Large intestine (tissue), 3 donors: ENCODE results near the gene FMN1. TPM values are rescaled to one million over a fixed set of nuclear protein-coding genes. Genes with fewer than 3 reads are reported as not detected.

Experiments
- DNase-seq, 2 donors: peaks; one replicate each; pipeline versions ENCODE4 v3.0.0 to v3.0.0-alpha.2; 2013
- H3K27ac ChIP-seq: one replicate; pipeline ENCODE4 v1.5.1; 2013; ENCODE audit warnings: low read length
- H3K27me3 ChIP-seq: 2 replicates; pipeline ENCODE4 v1.6.1; 2013; ENCODE audit warnings: low read length; ENCODE audit not compliant: control insufficient read depth, insufficient read depth
- H3K36me3 ChIP-seq: 2 replicates; pipeline ENCODE4 v1.6.1; 2013; ENCODE audit warnings: low read length; ENCODE audit not compliant: control insufficient read depth, insufficient read depth
- H3K4me1 ChIP-seq: one replicate; pipeline ENCODE4 v1.6.1; 2013; ENCODE audit warnings: low read length; ENCODE audit not compliant: control insufficient read depth, insufficient read depth
- H3K4me3 ChIP-seq: one replicate; pipeline ENCODE4 v1.5.1; 2013; ENCODE audit warnings: low read length
- H3K9me3 ChIP-seq: one replicate; pipeline ENCODE4 v1.6.1; 2013; ENCODE audit warnings: mild to moderate bottlenecking, low read depth, low read length, moderate library complexity; ENCODE audit not compliant: control insufficient read depth
- WGBS: methylation state at CpG from one replicate; pipeline ENCODE4 v1.1.5; 2013; ENCODE audit warnings: low lambda C conversion rate; ENCODE audit not compliant: insufficient coverage; 5-methylcytosine and 5-hydroxymethylcytosine counted together
- polyA plus RNA-seq: library from polyadenylated mRNA; unstranded; fragments of 120-200 nt; gene quantifications from one replicate; pipeline ENCODE4 v1.2.1, GENCODE V29; 2013

The FMN1 gene
- polyA plus RNA-seq, 1 donor: 0.88 TPM

GRCh38 chr15:32766101-32766500 is 428.4 kb downstream of the FMN1 start:
- Histone ChIP-seq H3K4me3 (no peak overlapping the region), H3K9me3 (no peaks in the 10 kb centered on the region), H3K4me1 (no peaks in the 10 kb centered on the region), H3K36me3 (no peaks in the 10 kb centered on the region), H3K27ac (no peak overlapping the region), H3K27me3 (no peaks in the 10 kb centered on the region)
- WGBS: no CpG with 5 or more reads among the region's 3 CpGs
- DNase-seq: no peak

DNA sequence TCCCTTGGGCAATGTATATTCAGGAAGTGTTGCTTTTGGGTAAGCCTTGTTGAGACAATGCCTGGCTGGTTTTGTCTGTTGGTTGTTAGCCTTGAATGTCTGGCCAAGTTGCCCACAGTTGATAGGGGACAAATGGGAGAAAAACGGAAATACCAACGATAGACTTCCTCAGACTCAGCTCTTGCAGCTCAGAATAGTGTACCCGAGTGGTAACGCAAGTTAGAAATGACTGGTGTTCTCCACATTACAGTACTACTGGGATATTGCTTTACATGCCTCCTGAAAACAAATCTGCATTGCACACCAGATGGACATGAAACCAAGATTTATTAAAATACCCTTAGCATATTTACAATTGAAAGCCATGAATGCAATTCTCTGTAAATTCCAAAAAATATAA is 429.3 kb downstream of the FMN1 start:
- H3K27me3 ChIP-seq: no peaks in the 10 kb centered on the region
- WGBS: 100% methylated on average over 1 of the region's 4 CpGs
- no peaks in the 10 kb centered on the region for H3K4me1 ChIP-seq
- no peak for DNase-seq
- no peak overlapping the region for H3K4me3 ChIP-seq
- H3K9me3 ChIP-seq: no peaks in the 10 kb centered on the region
- no peak overlapping the region for H3K27ac ChIP-seq
- H3K36me3 ChIP-seq: no peaks in the 10 kb centered on the region

- H3K27ac ChIP-seq: no peak overlapping the region
- H3K4me1 ChIP-seq: no peaks in the 10 kb centered on the region
- no peaks in the 10 kb centered on the region for H3K9me3 ChIP-seq
- no peak for DNase-seq
- H3K27me3 ChIP-seq: no peaks in the 10 kb centered on the region
- H3K4me3 ChIP-seq: no peak overlapping the region
- WGBS: no CpG with 5 or more reads among the region's 1 CpG
- H3K36me3 ChIP-seq: no peaks in the 10 kb centered on the region
These were observed 431.2 kb downstream of the FMN1 start for GRCh38 chr15:32763295-32763694.

- no peaks in the 10 kb centered on the region for H3K4me1 ChIP-seq
- H3K27ac ChIP-seq: no peak overlapping the region
- 88% methylated on average over 2 of the region's 2 CpGs for WGBS
- DNase-seq: no peak
- H3K36me3 ChIP-seq: no peaks in the 10 kb centered on the region
- no peaks in the 10 kb centered on the region for H3K9me3 ChIP-seq
- no peak overlapping the region for H3K4me3 ChIP-seq
- no peaks in the 10 kb centered on the region for H3K27me3 ChIP-seq
These were observed 437.1 kb downstream of the FMN1 start for GRCh38 chr15:32757426-32757825.

GRCh38 chr15:32750979-32751378 is 443.5 kb downstream of the FMN1 start:
- no peaks in the 10 kb centered on the region for H3K36me3 ChIP-seq
- no peaks in the 10 kb centered on the region for H3K9me3 ChIP-seq
- H3K27ac ChIP-seq: no peak overlapping the region
- no peak for DNase-seq
- H3K27me3 ChIP-seq: no peaks in the 10 kb centered on the region
- no CpG with 5 or more reads among the region's 3 CpGs for WGBS
- H3K4me1 ChIP-seq: no peaks in the 10 kb centered on the region
- H3K4me3 ChIP-seq: no peak overlapping the region

DNA sequence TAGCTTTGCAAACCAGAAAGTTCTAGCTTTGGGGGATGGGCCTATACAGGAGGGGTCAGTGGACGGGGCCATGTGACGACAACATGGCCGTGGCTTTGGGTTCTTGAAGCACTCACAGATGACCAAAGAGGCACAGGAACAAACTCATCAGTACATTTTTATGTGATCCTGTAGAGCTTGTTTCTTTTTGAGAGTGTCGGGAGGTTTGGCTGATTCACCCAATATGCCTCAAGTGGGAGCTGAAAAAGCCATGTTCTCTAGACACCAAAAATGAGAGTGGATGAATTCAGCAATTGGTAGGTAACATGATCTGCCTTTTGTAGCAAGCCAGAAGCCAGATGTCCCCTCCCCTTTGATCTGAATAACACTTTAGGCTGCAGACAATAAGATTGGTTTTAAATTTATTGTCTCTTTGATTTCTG is 446.6 kb downstream of the FMN1 start:
- no peaks in the 10 kb centered on the region for H3K9me3 ChIP-seq
- DNase-seq: no peak
- H3K36me3 ChIP-seq: no peaks in the 10 kb centered on the region
- no peaks in the 10 kb centered on the region for H3K27me3 ChIP-seq
- H3K4me1 ChIP-seq: no peaks in the 10 kb centered on the region
- no CpG with 5 or more reads among the region's 4 CpGs for WGBS
- H3K4me3 ChIP-seq: no peak overlapping the region
- H3K27ac ChIP-seq: no peak overlapping the region

DNA sequence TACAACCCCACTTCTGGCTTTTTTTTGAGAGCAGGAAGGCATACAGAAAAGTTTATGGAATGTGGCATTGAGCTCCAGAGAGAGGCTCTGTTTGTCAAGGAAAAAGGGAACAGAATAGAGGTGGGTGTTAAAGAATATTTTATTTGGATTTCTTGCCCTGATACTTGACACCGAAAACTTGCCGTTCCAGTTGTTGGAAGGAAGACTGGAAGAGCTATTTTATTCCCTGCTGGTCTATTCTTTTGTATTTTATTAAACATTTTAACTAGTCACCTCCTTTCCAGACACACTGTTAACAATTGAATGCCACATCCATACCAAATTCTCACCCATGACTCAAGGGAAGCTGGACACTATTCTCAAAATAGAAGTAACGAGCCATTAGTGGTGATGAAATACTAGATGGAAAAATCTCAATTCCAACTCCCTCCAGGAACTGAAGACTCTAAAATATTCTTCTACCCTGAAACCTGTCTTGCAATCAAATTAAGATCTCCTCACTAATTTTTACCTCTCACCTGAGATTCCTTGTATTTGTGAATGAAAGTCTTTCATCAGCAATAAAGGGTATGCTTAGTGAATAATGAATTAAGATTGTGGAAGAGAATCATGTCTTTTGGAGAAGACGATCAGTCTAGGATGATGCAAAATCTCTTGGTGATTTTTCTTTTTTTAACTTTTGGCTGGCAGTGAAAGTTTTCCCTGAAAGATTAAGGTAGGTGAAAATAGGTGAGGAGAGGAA is 448.2 kb downstream of the FMN1 start:
- Histone ChIP-seq H3K27ac (no peak overlapping the region), H3K4me1 (no peaks in the 10 kb centered on the region), H3K9me3 (no peaks in the 10 kb centered on the region), H3K27me3 (no peaks in the 10 kb centered on the region), H3K4me3 (no peak overlapping the region), H3K36me3 (no peaks in the 10 kb centered on the region)
- no peak for DNase-seq
- 82% methylated on average over 3 of the region's 4 CpGs for WGBS

DNA sequence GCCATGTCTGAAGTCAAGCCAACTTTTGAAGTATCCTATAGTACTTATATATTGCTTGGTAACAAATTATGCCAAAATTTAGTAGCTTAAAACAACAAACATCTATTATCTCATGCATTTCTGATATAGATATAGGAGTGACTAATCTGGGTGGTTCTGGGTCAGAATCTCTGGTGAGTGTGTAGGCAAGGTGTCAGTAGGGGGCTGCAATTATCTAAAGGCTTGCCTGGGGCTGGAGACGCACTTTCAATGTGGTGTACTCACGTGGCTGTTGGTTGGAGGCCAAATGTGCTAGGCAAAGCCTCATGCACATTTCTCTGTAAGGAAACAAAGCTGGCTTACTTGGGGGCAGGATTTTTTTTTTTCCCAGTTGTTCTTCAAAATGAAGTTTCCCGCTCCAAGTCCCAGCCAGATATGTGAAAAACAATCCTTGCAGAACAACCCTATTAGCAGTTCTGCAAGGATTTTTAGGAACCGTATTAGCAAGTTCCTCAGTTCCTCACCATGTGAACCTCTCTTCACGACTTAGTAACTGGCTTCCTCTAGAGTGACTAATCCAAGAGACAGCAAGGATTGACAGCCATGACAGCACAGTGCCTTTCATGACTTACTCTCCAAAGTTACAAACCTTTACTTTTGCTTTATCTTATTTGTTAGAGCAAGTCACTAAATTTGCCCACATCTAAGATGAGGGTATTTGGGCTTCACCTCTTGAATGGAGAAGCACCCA is 450.9 kb downstream of the FMN1 start:
- H3K4me3 ChIP-seq: no peak overlapping the region
- H3K27ac ChIP-seq: no peak overlapping the region
- H3K27me3 ChIP-seq: no peaks in the 10 kb centered on the region
- no CpG with 5 or more reads among the region's 5 CpGs for WGBS
- DNase-seq: no peak
- no peaks in the 10 kb centered on the region for H3K9me3 ChIP-seq
- H3K36me3 ChIP-seq: no peaks in the 10 kb centered on the region
- H3K4me1 ChIP-seq: no peaks in the 10 kb centered on the region

GRCh38 chr15:32739522-32740063 is 454.9 kb downstream of the FMN1 start:
- WGBS: no CpG with 5 or more reads among the region's 1 CpG
- DNase-seq: no peak
- Histone ChIP-seq H3K36me3 (no peaks in the 10 kb centered on the region), H3K9me3 (no peaks in the 10 kb centered on the region), H3K27ac (no peak overlapping the region), H3K4me1 (no peaks in the 10 kb centered on the region), H3K4me3 (no peak overlapping the region), H3K27me3 (peaks cover 6% of the 10 kb centered on the region)

GRCh38 chr15:32738666-32739065 is 455.8 kb downstream of the FMN1 start:
- no peaks in the 10 kb centered on the region for H3K4me1 ChIP-seq
- H3K9me3 ChIP-seq: peaks cover 7% of the 10 kb centered on the region
- no CpG with 5 or more reads among the region's 1 CpG for WGBS
- no peak overlapping the region for H3K27ac ChIP-seq
- H3K4me3 ChIP-seq: no peak overlapping the region
- H3K36me3 ChIP-seq: no peaks in the 10 kb centered on the region
- H3K27me3 ChIP-seq: peaks cover 6% of the 10 kb centered on the region
- DNase-seq: no peak
